Small intestine (tissue), 16 donors: ENCODE results near the gene NKX2-4. TPM values are rescaled to one million over a fixed set of nuclear protein-coding genes. Genes with fewer than 3 reads are reported as not detected.

Source experiments
- DNase-seq, 2 donors: peaks; one replicate each; pipeline versions ENCODE4 v3.0.0 to v3.0.0-alpha.2; 2013
- FAIRE-seq: peaks from 2 replicates; lab custom pipeline; 2012; peaks lifted over from hg19 to GRCh38; lab: Jason Lieb, UNC
- H3K27ac ChIP-seq, 3 donors: one replicate each; pipeline ENCODE4 v1.5.1; 2013; ENCODE audit warnings: low read length in 2 of 3, mild to moderate bottlenecking in 2 of 3, control low read depth in 1 of 3, inconsistent platforms in 1 of 3, low read depth in 1 of 3, moderate library complexity in 1 of 3
- H3K27me3 ChIP-seq, 3 donors: one replicate each; pipeline ENCODE4 v1.6.1; 2013; ENCODE audit warnings: low read length in 3 of 3, inconsistent platforms in 1 of 3; ENCODE audit not compliant: control insufficient read depth in 3 of 3, insufficient read depth in 3 of 3
- H3K36me3 ChIP-seq, 3 donors: one replicate each; pipeline ENCODE4 v1.6.1; 2013; ENCODE audit warnings: low read length in 3 of 3, inconsistent platforms in 1 of 3, low read depth in 1 of 3, mild to moderate bottlenecking in 1 of 3, moderate library complexity in 1 of 3; ENCODE audit not compliant: control insufficient read depth in 3 of 3, insufficient read depth in 2 of 3
- H3K4me1 ChIP-seq, 3 donors: one replicate each; pipeline ENCODE4 v1.6.1; 2013; ENCODE audit warnings: low read length in 2 of 3, inconsistent platforms in 1 of 3, low read depth in 1 of 3, mild to moderate bottlenecking in 1 of 3, moderate library complexity in 1 of 3; ENCODE audit not compliant: control insufficient read depth in 3 of 3, insufficient read depth in 2 of 3
- H3K4me3 ChIP-seq, 3 donors: one replicate each; pipeline ENCODE4 v1.5.1; 2013; ENCODE audit warnings: low read length in 3 of 3, control low read depth in 1 of 3, inconsistent platforms in 1 of 3, low read depth in 1 of 3, mild to moderate bottlenecking in 1 of 3, moderate library complexity in 1 of 3
- H3K9me3 ChIP-seq, 2 donors: one replicate each; pipeline ENCODE4 v1.6.1; 2013; ENCODE audit warnings: low read depth in 1 of 2, low read length in 1 of 2; ENCODE audit not compliant: control insufficient read depth in 2 of 2, insufficient read depth in 1 of 2
- WGBS, 3 donors: extraction: QIAGEN DNeasy Blood & Tissue Kit; methylation state at CpG; one replicate each; pipeline ENCODE4 v1.1.7; 2013; 5-methylcytosine and 5-hydroxymethylcytosine counted together
- long read RNA-seq, 10 donors: transcript quantifications; one replicate each; lab custom pipeline, GENCODE V29; 2026
- polyA plus RNA-seq, 4 donors: library from polyadenylated mRNA; stranded (reverse) in 3 of 4; unstranded in 1 of 4; fragments of 200-250 nt in 3 of 4; fragments of 120-200 nt in 1 of 4; gene quantifications; one replicate each; pipeline versions ENCODE4 v1.2.1 to v1.2.3, GENCODE V29; 2013
- donor health status: healthy with polysubstance abuse.
- donor health status: control.
- donor health status: control.
- donor health status: Bipolar disorder and iron deficiency.
- donor health status: healthy.

The NKX2-4 gene
- polyA plus RNA-seq, result not detected
- long read RNA-seq, donor 1, result 0 reads
- long read RNA-seq, donor 2, result 0 reads
- long read RNA-seq, donor 3, result 0 reads
- long read RNA-seq, donor 4, result 0 reads
- long read RNA-seq, donor 5, result 0 reads
- long read RNA-seq, donor 6, result 0 reads
- long read RNA-seq, donor 7, result 0 reads
- long read RNA-seq, donor 8, result 0 reads
- long read RNA-seq, donor 9, result 0 reads
- long read RNA-seq, donor 10, result 0 reads

DNA sequence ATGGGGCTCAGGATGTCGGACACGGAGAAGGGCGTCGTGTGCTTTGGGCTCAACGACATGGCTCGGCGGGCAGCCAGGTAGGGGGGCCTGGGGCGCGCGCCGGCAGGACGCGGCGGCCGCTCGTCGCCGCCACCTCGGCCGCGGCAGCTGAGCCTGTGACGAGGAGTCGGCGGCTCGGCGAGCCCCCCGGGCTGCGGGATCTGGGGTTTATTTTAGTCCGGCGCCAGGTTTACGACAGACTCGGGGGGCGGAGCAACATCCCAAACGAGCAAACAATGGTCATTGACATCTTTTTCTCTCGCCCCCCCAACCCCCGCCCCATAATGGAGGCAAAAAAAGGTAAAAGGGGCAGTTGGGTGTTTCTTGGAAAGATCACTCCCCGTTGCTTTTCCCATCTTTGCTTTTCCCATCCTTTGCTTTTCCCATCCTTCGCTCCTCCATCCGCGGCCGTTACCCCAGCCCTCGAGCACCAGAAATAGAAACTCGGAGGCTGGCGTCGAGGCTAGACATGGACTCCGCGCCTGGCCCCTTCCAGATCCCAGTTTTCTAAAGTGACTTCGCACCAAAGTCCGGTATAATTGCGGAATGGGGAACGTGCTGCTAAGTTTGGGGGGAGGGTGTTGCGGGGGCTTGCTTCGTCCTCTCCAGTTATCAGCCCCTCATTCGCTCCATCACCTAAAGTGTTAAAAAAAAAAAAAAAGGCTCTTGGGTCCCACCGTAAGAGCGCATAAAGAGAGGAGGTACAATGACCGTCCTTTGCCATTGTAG, at the start of gene NKX2-4:
NKX2-4 (minus strand) TSS at position 186 of the 768 bp plus-strand sequence; CDS start at position 59, 127 bp downstream.
- Histone ChIP-seq H3K4me3 (peak within 1 kb of the TSS in 1 of 3 donors; percentile 43), H3K27me3 (peaks cover 22 to 43% (median 24%) of the 10 kb centered on the region in 3 donors)

DNA sequence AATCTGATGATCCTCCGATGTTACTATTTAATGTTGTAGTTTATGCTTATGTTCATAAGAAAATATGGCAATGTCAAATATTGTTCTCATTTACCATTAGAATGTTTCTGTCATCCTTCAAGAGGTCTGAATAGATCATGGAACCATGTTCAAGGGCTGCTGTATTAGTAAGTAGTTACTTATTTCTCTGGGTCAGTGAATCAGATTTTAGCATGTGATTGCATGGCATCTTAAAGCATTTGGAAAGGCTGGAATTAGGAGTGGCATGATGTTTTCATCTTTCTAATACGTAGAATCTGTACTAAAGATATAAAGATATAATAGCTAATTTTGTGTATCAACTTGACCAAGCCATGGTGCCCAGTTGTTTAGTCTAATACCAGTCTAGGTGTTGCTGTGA, 40.5 kb upstream of the NKX2-4 start:
- Histone ChIP-seq H3K27ac (no peak overlapping the region), H3K4me3 (no peak overlapping the region), H3K27me3 (no peaks in the 10 kb centered on the region), H3K4me1 (no peaks in the 10 kb centered on the region), H3K36me3 (no peaks in the 10 kb centered on the region), H3K9me3 (no peaks in the 10 kb centered on the region)
- WGBS, 3 donors, result 83 to 89% (median 84%) methylated on average over 2 of the region's 2 CpGs
- DNase-seq (no peak), FAIRE-seq (no peak)

More for the DNA sequence above, at the start of gene NKX2-4:
- WGBS, 3 donors, result 6 to 13% (median 8%) methylated on average over 46 to 57 of the region's 57 CpGs
- Histone ChIP-seq H3K27ac (no peak within 1 kb of the TSS), H3K36me3 (no peaks in the 10 kb centered on the region), H3K9me3 (peaks cover 0 to 2% of the 10 kb centered on the region in 2 donors), H3K4me1 (peaks cover 0 to 5% (median 0%) of the 10 kb centered on the region in 3 donors)
- FAIRE-seq (no peak), DNase-seq (peak in 1 of 2 donors; percentile 8)

DNA sequence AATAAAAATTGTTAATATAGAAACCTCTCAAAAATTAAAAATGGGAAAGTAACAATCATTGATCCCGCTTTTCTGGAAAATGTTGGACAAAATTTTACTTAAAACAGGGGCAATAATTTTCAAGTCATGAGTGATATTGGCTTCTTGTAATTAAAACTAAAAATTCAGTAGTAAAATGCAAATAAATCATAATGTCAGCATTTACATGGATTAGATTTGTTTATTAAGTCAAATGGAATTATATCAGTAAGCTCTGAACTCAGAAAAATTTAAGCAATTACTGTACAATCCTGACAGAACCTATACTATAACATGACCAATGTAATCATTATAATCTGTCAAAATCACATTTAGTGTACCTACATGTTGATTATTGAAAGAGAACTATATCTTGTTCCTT, 39.9 kb upstream of the NKX2-4 start:
- Histone ChIP-seq H3K4me1 (no peaks in the 10 kb centered on the region), H3K27me3 (no peaks in the 10 kb centered on the region), H3K9me3 (no peaks in the 10 kb centered on the region), H3K27ac (no peak overlapping the region), H3K4me3 (no peak overlapping the region), H3K36me3 (no peaks in the 10 kb centered on the region)
- DNase-seq (no peak), FAIRE-seq (no peak)
- 80 to 89% (median 81%) methylated on average over 1 of the region's 1 CpG for WGBS, 3 donors

DNA sequence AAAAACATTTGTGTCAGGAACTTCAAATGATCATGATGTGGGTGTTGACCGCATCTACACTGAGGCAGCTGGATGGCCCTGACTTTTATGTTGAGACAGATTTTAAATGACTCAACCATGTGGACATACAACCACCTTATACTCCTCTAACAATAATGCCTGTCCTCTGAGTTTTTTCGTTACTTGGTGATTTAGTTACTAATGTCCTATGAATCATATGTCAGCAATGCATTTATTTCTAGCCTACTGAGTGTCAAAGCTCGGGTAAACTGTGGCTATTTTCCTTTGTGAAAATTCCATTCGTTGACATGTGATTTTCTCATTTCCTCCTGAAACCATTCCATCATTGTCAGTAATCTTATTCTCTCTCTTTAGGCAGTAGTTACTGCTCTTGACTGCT, 38.9 kb upstream of the NKX2-4 start:
- DNase-seq, result no peak
- Histone ChIP-seq H3K4me1 (no peaks in the 10 kb centered on the region), H3K27ac (no peak overlapping the region), H3K9me3 (no peaks in the 10 kb centered on the region), H3K36me3 (no peaks in the 10 kb centered on the region), H3K27me3 (no peaks in the 10 kb centered on the region), H3K4me3 (no peak overlapping the region)
- FAIRE-seq, result no peak
- 62 to 67% (median 63%) methylated on average over 4 of the region's 4 CpGs for WGBS, 3 donors

DNA sequence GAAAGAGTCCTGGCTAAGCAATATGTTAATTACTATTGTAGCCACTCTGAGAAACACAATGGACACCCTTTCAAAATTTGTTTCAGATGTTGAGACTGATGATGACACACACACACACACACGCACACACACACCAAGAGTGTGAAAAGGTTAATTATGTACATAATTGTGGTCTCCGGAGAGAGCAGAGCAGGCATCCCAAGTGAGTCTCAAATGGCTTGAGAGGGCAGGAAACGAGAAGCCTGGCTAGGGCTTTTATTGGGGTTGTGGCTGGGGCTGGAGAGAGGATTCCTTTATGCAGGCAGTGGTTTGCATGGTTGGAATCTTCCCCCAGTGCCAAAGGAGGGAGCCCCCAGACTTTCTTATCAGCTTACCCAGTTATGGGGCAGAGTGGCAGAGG, 38.2 kb upstream of the NKX2-4 start:
- Histone ChIP-seq H3K4me3 (no peak overlapping the region), H3K27me3 (no peaks in the 10 kb centered on the region), H3K4me1 (no peaks in the 10 kb centered on the region), H3K9me3 (no peaks in the 10 kb centered on the region), H3K27ac (no peak overlapping the region), H3K36me3 (no peaks in the 10 kb centered on the region)
- DNase-seq (no peak), FAIRE-seq (no peak)
- WGBS, 3 donors, result 40 to 42% (median 40%) methylated on average over 3 of the region's 3 CpGs

DNA sequence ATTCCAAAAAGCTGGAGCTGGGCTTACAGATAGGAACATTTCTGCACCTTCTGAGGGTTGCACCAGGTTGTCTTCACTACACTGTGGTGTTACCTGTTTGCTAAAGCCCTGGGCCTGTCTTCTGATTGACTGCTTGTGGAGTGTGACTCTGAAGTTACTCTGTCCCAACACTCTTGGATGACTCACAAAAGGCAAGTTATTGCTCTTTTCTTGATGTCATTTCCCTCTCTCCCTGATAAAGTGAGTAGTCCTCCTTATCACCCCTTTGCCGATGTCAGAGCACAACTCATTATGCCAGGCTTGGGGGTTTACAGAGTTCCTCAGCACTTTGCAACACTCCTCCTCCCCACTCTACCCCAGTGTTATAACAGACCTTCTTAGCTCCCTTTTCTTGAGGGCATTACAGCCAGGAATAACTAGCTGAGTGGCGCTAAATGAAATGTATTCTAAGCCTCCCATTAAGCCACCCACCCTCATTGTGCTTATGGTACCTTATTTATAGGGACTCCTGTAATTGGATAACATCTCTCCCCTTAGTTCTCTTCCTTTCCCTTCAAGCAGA, 36.1 kb upstream of the NKX2-4 start:
- Histone ChIP-seq H3K4me3 (no peak overlapping the region), H3K27ac (no peak overlapping the region), H3K36me3 (no peaks in the 10 kb centered on the region), H3K4me1 (no peaks in the 10 kb centered on the region), H3K9me3 (no peaks in the 10 kb centered on the region), H3K27me3 (peaks cover 0 to 4% (median 0%) of the 10 kb centered on the region in 3 donors)
- DNase-seq (no peak), FAIRE-seq (no peak)
- 56 to 75% (median 73%) methylated on average over 2 of the region's 2 CpGs for WGBS, 3 donors

DNA sequence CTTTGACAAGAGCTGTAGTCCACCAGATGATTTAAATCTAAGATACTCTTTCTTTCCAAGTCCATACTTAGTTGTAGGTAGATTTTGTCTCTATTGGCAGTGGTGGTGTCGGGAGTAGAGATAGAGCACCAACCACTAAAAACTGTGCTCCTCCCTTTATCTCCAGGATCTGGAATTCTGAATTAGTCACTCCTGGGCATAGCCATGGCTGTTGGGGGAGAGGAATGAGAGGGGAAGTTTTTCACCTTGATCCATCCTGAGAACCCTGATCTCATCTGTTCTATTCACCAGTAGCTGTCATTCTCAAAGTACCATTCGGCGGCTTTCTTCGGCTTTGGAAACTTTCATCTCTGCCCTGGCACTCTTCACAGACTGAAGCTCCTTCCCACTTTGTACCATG, 35.6 kb upstream of the NKX2-4 start:
- FAIRE-seq, result no peak
- H3K27me3 ChIP-seq, result peaks cover 0 to 4% (median 0%) of the 10 kb centered on the region in 3 donors
- no peaks in the 10 kb centered on the region for H3K4me1 ChIP-seq
- H3K36me3 ChIP-seq, result no peaks in the 10 kb centered on the region
- WGBS, 3 donors, result 94 to 95% (median 94%) methylated on average over 4 of the region's 4 CpGs
- no peak overlapping the region for H3K4me3 ChIP-seq
- no peak overlapping the region for H3K27ac ChIP-seq
- DNase-seq, result no peak
- no peaks in the 10 kb centered on the region for H3K9me3 ChIP-seq

DNA sequence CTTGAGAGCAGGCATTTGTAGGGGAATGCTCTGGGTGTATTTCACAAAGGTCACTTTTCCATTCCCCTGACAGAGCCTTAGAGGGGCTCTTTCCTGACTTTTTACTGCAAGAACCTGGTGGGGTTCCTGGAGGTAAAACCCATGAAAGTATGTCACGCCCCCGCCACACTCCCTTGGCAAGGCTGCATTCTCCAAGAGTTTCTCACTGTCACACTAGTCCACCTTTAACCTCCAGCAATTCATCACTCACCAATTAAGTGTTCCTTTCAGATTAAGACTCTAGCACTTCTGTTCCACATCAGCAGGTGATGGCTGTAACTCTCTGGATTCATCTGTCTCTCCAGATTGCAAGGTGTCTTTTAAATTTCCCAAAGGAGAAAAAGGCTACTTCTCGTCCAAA, 32.7 kb upstream of the NKX2-4 start:
- 63 to 74% (median 71%) methylated on average over 3 of the region's 3 CpGs for WGBS, 3 donors
- no peak for FAIRE-seq
- no peaks in the 10 kb centered on the region for H3K36me3 ChIP-seq

More for the DNA sequence above, 32.7 kb upstream of the NKX2-4 start:
- Histone ChIP-seq H3K27me3 (peaks cover 0 to 4% (median 0%) of the 10 kb centered on the region in 3 donors), H3K4me1 (no peaks in the 10 kb centered on the region), H3K4me3 (no peak overlapping the region), H3K27ac (no peak overlapping the region), H3K9me3 (no peaks in the 10 kb centered on the region)
- DNase-seq, result no peak
